Natural killer cell (primary cell): Measurements from ENCODE around the gene FFAR3. TPM values are rescaled to one million over a fixed set of nuclear protein-coding genes. Genes with fewer than 3 reads are reported as not detected.

ENCODE experiments used
- ATAC-seq, 3 donors: fragments of 150-1000 bp in 2 of 3; fragments of 200-7000 bp in 1 of 3; cut with Tn5 transposase; 1 replicate in 1 of 3; 2 replicates in 2 of 3; pipeline ENCODE4 v1.10.0; 2021; ENCODE audit warnings: mild to moderate bottlenecking in 2 of 3, moderate library complexity in 2 of 3
- DNase-seq, 2 donors: peaks; one replicate each; pipeline versions ENCODE4 v3.0.0 to v3.0.0-alpha.2; 2013 to 2021; ENCODE audit warnings: mixed read lengths in 1 of 2
- H3K27ac ChIP-seq: one replicate; pipeline ENCODE4 v1.5.1; 2013; ENCODE audit warnings: mild to moderate bottlenecking, low read length
- H3K27me3 ChIP-seq: one replicate; pipeline ENCODE4 v1.6.1; 2013; ENCODE audit warnings: low read length; ENCODE audit not compliant: control insufficient read depth, insufficient read depth
- H3K36me3 ChIP-seq: one replicate; pipeline ENCODE4 v1.6.1; 2013; ENCODE audit warnings: low read length; ENCODE audit not compliant: control insufficient read depth, insufficient read depth
- H3K4me1 ChIP-seq: one replicate; pipeline ENCODE4 v1.6.1; 2013; ENCODE audit warnings: low read length; ENCODE audit not compliant: control insufficient read depth, insufficient read depth
- H3K4me3 ChIP-seq: one replicate; pipeline ENCODE4 v1.5.1; 2013; ENCODE audit warnings: low read length
- H3K9me3 ChIP-seq: one replicate; pipeline ENCODE4 v1.6.1; 2013; ENCODE audit warnings: low read length; ENCODE audit not compliant: control insufficient read depth, insufficient read depth
- H3K27ac Mint-ChIP-seq, 2 donors: one replicate each; pipeline ENCODE4 v1.8.0; 2022; ENCODE audit warnings: mild to moderate bottlenecking in 2 of 2, mixed read lengths in 2 of 2, moderate library complexity in 1 of 2
- H3K27me3 Mint-ChIP-seq, 2 donors: one replicate each; pipeline ENCODE4 v1.8.0; 2022; ENCODE audit warnings: low read depth in 2 of 2, mixed read lengths in 2 of 2
- H3K36me3 Mint-ChIP-seq: one replicate; pipeline ENCODE4 v1.8.0; 2022; ENCODE audit warnings: mixed read lengths
- H3K4me1 Mint-ChIP-seq, 2 donors: one replicate each; pipeline ENCODE4 v1.8.0; 2022; ENCODE audit warnings: mixed read lengths in 2 of 2
- H3K4me3 Mint-ChIP-seq: one replicate; pipeline ENCODE4 v1.8.0; 2022; ENCODE audit warnings: mild to moderate bottlenecking, moderate library complexity, mixed read lengths
- H3K9me3 Mint-ChIP-seq, 2 donors: one replicate each; pipeline ENCODE4 v1.8.0; 2022; ENCODE audit warnings: mixed read lengths in 2 of 2
- CTCF ChIP-seq: fragments of 200-600 bp; IDR thresholded peaks from one replicate; pipeline ENCODE4 v1.8.0; 2022; ENCODE audit warnings: antibody characterized with exemption
- WGBS: methylation state at CpG from one replicate; pipeline ENCODE4 v1.1.7; 2013; ENCODE audit warnings: missing lambda C conversion rate; ENCODE audit not compliant: insufficient coverage; 5-methylcytosine and 5-hydroxymethylcytosine counted together
- intact Hi-C: fragments of 100-400 bp; cut with micrococcal nuclease; formaldehyde crosslinking; loops from one replicate; pipeline ENCODE4 v1.14.2; 2022
- total RNA-seq, 4 donors: library from RNA; stranded (reverse); fragments of 120-200 nt in 1 of 4; gene quantifications; one replicate each; pipeline versions ENCODE4 v1.2.3 to v1.2.4, GENCODE V29; 2013 to 2022

Gene FFAR3
- total RNA-seq, 3 donors from 2014 or later (not counting 1 experiment from before 2014, with no cell fraction given) = 0.92 to 2.7 TPM; not detected in 1

- Histone ChIP-seq H3K27me3 (no peaks in the 10 kb centered on the region), H3K27ac (no peak overlapping the region), H3K9me3 (no peaks in the 10 kb centered on the region), H3K4me3 (no peak overlapping the region), H3K36me3 (no peaks in the 10 kb centered on the region), H3K4me1 (peaks cover 29% of the 10 kb centered on the region)
- Mint-ChIP-seq H3K9me3 (no peaks in the 10 kb centered on the region), H3K4me1 (peaks cover 10 to 21% of the 10 kb centered on the region in 2 donors), H3K27ac (no peak overlapping the region), H3K4me3 (no peak overlapping the region), H3K27me3 (peaks cover 10 to 23% of the 10 kb centered on the region in 2 donors), H3K36me3 (no peaks in the 10 kb centered on the region)
- intact Hi-C loops = no loop called here
- TF ChIP-seq CTCF = no peak
- 69% methylated on average over 10 of the region's 11 CpGs for WGBS
- DNase-seq (peak in 1 of 2 donors; percentile 13), ATAC-seq (no peak)
Measured at GRCh38 chr19:35345671-35346111, 12.6 kb upstream of the FFAR3 start.

DNA sequence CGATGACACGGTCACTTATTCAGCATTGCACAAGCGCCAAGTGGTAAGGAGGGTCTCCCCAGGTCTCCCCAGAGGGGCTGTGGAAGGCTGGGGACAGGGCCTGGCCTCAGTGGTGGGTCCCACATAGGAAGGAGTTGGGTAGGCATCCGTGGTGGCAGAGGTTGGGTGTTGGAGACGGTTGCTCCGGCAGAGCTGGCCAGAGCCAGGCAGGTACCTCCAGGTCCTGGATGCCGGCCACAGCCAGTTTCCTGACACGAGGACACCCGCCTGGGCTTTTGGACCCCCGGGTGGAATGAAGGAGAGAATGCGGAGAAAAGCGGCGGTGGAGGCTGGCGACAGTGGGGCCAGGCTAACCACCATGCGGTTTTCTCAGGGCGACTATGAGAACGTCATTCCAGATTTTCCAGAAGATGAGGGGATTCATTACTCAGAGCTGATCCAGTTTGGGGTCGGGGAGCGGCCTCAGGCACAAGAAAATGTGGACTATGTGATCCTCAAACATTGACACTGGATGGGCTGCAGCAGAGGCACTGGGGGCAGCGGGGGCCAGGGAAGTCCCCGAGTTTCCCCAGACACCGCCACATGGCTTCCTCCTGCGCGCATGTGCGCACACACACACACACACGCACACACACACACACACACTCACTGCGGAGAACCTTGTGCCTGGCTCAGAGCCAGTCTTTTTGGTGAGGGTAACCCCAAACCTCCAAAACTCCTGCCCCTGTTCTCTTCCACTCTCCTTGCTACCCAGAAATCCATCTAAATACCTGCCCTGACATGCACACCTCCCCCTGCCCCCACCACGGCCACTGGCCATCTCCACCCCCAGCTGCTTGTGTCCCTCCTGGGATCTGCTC, 11.8 kb upstream of the FFAR3 start:
- 45% methylated on average over 28 of the region's 28 CpGs for WGBS
- peak overlapping the region; percentile 55 for H3K27ac ChIP-seq

GRCh38 chr19:35347171-35347929, 10.9 kb upstream of the FFAR3 start, which contains the start of gene FFAR1:
FFAR1 (plus strand) TSS chr19:35347902; CDS start chr19:35351552, 3,650 bp downstream.
- WGBS = 13% methylated on average over 18 of the region's 18 CpGs
- no peak within 1 kb of the TSS for H3K4me3 ChIP-seq

More for the DNA sequence above, 11.8 kb upstream of the FFAR3 start:
- Histone ChIP-seq H3K4me1 (peaks cover 29% of the 10 kb centered on the region), H3K27me3 (no peaks in the 10 kb centered on the region), H3K9me3 (no peaks in the 10 kb centered on the region), H3K36me3 (no peaks in the 10 kb centered on the region), H3K4me3 (no peak overlapping the region)
- TF ChIP-seq CTCF = no peak
- H3K36me3 Mint-ChIP-seq = no peaks in the 10 kb centered on the region
- H3K27ac Mint-ChIP-seq = peak overlapping the region in 1 of 2 donors; percentile 73
- peaks cover 10 to 21% of the 10 kb centered on the region in 2 donors for H3K4me1 Mint-ChIP-seq
- DNase-seq (peak; percentile 20 to 91), ATAC-seq (peak; percentile 71 to 80 (median 78))
- H3K4me3 Mint-ChIP-seq = peak overlapping the region; percentile 26
- H3K27me3 Mint-ChIP-seq = peaks cover 10 to 23% of the 10 kb centered on the region in 2 donors
- intact Hi-C loops = no loop called here
- no peaks in the 10 kb centered on the region for H3K9me3 Mint-ChIP-seq

More at GRCh38 chr19:35347171-35347929, 10.9 kb upstream of the FFAR3 start, which contains the start of gene FFAR1:
- Histone ChIP-seq H3K27ac (peak within 1 kb of the TSS; percentile 55), H3K36me3 (no peaks in the 10 kb centered on the region), H3K4me1 (peaks cover 29% of the 10 kb centered on the region), H3K9me3 (no peaks in the 10 kb centered on the region), H3K27me3 (no peaks in the 10 kb centered on the region)
- TF ChIP-seq CTCF = no peak
- DNase-seq = peak; percentile 9 to 72
- peak within 1 kb of the TSS in 1 of 2 donors; percentile 73 for H3K27ac Mint-ChIP-seq
- no peaks in the 10 kb centered on the region for H3K36me3 Mint-ChIP-seq
- H3K4me3 Mint-ChIP-seq = peak within 1 kb of the TSS; percentile 42
- intact Hi-C loops = no loop called here
- peak; percentile 24 to 42 (median 27) for ATAC-seq
- H3K27me3 Mint-ChIP-seq = peaks cover 10 to 23% of the 10 kb centered on the region in 2 donors
- H3K4me1 Mint-ChIP-seq = peaks cover 10 to 21% of the 10 kb centered on the region in 2 donors
- H3K9me3 Mint-ChIP-seq = no peaks in the 10 kb centered on the region
